Fibroblast of villous mesenchyme (primary cell): Measurements from ENCODE around the gene SLC9C1. TPM values are rescaled to one million over a fixed set of nuclear protein-coding genes. Genes with fewer than 3 reads are reported as not detected.

ENCODE experiments used
- DNase-seq: peaks from one replicate; pipeline ENCODE4 v3.0.0-alpha.2; 2010; ENCODE audit warnings: low read depth
- H3K4me3 ChIP-seq: 2 replicates; pipeline ENCODE4 v1.5.1; 2011; ENCODE audit warnings: low read depth, mild to moderate bottlenecking, low read length
- CTCF ChIP-seq: IDR thresholded peaks from 2 replicates; pipeline ENCODE4 v1.5.1; 2012; ENCODE audit warnings: low read depth, mild to moderate bottlenecking, low read length; ENCODE audit not compliant: insufficient read depth
- total RNA-seq: library from RNA; depleted of rRNA; stranded (reverse); fragments of >200 nt; gene quantifications from 2 replicates; pipeline ENCODE4 v1.2.3, GENCODE V29; 2012

The SLC9C1 gene
- total RNA-seq, 1 donor, result not detected

GRCh38 chr3:112253301-112253971 is 40.6 kb downstream of the SLC9C1 start:
- no peak for TF ChIP-seq CTCF
- no peak overlapping the region for H3K4me3 ChIP-seq
- no peak for DNase-seq

- DNase-seq, result no peak
- no peak for TF ChIP-seq CTCF
- no peak overlapping the region for H3K4me3 ChIP-seq
Observed at GRCh38 chr3:112247900-112248299, 46.1 kb downstream of the SLC9C1 start.

- no peak for DNase-seq
- TF ChIP-seq CTCF, result no peak
- H3K4me3 ChIP-seq, result no peak overlapping the region
Observed at GRCh38 chr3:112247350-112247749, 46.7 kb downstream of the SLC9C1 start.

DNA sequence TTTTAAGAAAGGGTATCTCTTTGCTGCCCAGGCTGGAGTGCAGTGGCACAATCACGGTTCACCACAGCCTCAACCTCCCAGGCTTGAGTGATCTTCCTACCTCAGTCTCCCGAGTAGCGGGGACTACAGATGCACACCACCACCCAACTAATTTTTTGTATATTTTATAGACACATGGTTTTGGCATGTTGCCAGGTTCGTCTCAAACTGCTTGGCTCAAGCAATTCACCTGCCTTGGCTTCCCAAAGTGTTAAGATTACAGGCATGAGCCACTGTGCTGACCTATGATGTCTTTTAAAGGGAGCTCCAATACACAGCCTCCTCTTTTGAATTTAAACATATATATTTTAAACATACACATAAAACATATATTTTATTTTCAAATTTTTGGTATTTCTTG is 60.9 kb downstream of the SLC9C1 start:
- no peak for DNase-seq
- TF ChIP-seq CTCF, result no peak
- no peak overlapping the region for H3K4me3 ChIP-seq

GRCh38 chr3:112231727-112232126 is 62.3 kb downstream of the SLC9C1 start:
- DNase-seq, result no peak
- no peak overlapping the region for H3K4me3 ChIP-seq
- TF ChIP-seq CTCF, result no peak

DNA sequence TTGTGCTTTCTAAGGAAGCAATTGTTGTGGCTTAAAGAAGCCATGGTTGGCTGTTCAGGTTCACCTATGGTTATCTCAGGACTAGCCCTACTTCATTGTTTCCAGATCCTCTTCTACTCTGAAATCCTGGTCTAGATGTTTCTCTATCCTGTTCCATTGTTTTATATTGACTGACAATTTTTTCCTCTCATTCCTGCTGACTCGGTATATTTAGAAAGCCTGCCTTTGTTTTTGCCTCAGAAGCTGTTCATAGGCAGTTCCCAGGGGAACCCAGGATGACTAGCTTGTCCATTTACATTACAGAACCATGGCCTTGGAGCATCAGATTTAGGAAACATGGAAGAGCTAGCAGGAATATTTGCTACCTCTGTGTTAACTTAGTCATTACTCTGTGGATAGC is 64.0 kb downstream of the SLC9C1 start:
- no peak for TF ChIP-seq CTCF
- DNase-seq, result no peak
- H3K4me3 ChIP-seq, result no peak overlapping the region

DNA sequence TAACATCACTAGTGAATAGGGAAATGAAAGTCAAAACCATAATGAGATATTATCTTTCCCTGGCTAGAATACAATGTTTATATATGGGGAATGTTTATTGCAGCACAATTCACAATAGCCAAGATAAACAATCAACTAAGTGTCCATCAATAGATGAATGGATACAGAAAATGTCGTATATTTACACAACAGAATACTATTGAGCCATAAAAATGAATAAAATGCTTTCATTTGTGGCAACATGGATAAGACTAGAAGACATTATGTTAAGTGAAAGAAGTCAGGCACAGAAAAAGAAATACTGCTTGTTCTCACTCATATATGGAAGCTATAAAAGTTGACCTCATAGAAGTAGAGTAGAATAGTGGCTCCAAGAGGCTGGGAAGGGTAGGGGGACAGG is 65.2 kb downstream of the SLC9C1 start:
- no peak for TF ChIP-seq CTCF
- DNase-seq, result peak; percentile 2

More for the DNA sequence above, 65.2 kb downstream of the SLC9C1 start:
- H3K4me3 ChIP-seq, result no peak overlapping the region
